ENCODE results near the gene MGAT4D. TPM values are rescaled to one million over a fixed set of nuclear protein-coding genes. Genes with fewer than 3 reads are reported as not detected.

Gene MGAT4D
- not detected in 2 replicates for total RNA-seq (2021)
- Bru-seq, nascent RNA: percentile 2 among the genes with signal in this experiment
- BruChase-seq, experiment 1, labeled RNA remaining after a 2-hour chase: not detected
- percentile 2 among the genes with signal in this experiment for BruChase-seq, experiment 2, labeled RNA remaining after a 6-hour chase
- long read RNA-seq: 0 reads

DNA sequence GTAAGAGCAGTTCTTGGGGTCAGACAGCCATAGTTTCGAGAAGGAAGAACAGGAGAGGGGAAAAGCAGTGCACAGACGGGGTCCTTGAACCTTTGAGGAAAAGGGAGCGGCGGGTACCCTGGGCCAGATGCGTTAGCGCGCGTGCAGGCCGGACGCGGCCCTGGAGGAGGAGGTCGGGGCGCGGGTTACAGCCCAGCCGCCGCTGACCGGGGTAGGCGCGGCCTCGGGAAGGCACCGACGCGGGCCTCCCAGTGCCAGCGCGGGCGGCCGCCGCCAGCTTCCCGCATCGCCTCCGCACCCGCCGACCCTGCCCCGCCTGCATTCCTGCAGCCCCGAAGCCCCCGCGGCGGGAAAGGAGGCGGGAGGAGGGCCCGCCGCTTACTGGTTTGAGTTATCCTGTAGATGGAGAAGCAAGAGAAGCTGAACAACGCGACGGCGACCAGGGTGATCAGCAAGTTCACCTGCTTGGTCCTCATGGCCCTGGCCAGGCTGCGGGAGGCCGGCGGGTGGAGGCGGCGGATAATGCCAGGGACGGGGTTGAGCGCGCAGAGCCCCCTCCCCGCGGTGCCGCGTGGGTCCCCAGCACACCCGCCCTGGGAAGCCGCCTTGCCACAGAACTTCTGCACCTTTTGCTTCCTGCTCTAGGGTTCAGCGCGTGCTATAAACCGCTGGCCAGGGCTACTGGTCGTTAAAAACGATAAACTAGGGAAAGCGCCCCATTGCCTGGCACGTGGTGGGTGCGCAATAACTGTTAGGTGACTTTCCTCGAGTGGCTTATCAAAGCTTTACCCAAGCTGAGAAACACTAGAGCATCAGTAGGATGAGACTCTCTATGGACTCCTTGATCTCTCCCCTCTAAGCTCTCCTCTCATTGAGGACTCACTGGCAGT lies at the start of gene MGAT4D:
MGAT4D (minus strand) TSS at position 547 of the 890 bp plus-strand sequence; CDS start at position 476, 71 bp downstream.
- Histone ChIP-seq H2AFZ (no peak within 1 kb of the TSS), H3K9me3 (ENCODE audit: insufficient read depth, low read depth) (no peaks in the 10 kb centered on the region), H3K4me3 (no peak within 1 kb of the TSS), H3K27ac (no peak within 1 kb of the TSS), H3K27me3 (ENCODE audit: insufficient read depth, low read depth) (no peaks in the 10 kb centered on the region), H3K4me1 (replicated peaks; ENCODE audit: insufficient read depth) (no peaks in the 10 kb centered on the region), H4K20me1 (ENCODE audit: insufficient read depth) (no peaks in the 10 kb centered on the region), H3K4me2 (no peak within 1 kb of the TSS), H3K79me2 (ENCODE audit: low read depth) (no peaks in the 10 kb centered on the region), H3K9me2 (ENCODE audit: insufficient read depth) (no peaks in the 10 kb centered on the region), H3F3A (ENCODE audit: insufficient read depth, low read depth) (no peaks in the 10 kb centered on the region), H3K36me3 (ENCODE audit: low read depth) (no peaks in the 10 kb centered on the region)
- POLR2A ChIA-PET (ENCODE audit: unreplicated experiment): no interaction called here
- DNase-seq: no peak
- no peak for TF ChIP-seq EZH2 (IDR thresholded peaks at IDR 0.05; ENCODE audit: low read depth)
- TF ChIP-seq, protein P1, sequence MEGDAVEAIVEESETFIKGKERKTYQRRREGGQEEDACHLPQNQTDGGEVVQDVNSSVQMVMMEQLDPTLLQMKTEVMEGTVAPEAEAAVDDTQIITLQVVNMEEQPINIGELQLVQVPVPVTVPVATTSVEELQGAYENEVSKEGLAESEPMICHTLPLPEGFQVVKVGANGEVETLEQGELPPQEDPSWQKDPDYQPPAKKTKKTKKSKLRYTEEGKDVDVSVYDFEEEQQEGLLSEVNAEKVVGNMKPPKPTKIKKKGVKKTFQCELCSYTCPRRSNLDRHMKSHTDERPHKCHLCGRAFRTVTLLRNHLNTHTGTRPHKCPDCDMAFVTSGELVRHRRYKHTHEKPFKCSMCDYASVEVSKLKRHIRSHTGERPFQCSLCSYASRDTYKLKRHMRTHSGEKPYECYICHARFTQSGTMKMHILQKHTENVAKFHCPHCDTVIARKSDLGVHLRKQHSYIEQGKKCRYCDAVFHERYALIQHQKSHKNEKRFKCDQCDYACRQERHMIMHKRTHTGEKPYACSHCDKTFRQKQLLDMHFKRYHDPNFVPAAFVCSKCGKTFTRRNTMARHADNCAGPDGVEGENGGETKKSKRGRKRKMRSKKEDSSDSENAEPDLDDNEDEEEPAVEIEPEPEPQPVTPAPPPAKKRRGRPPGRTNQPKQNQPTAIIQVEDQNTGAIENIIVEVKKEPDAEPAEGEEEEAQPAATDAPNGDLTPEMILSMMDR (conservative IDR thresholded peaks at IDR 0.05): no peak
- CTCF ChIA-PET: no interaction called here
- intact Hi-C loops (cut with micrococcal nuclease; ENCODE audit: unreplicated experiment): no loop called here
- no TSS peak for BruUV-seq (replicated peaks)

- Histone ChIP-seq H3K27me3 (ENCODE audit: insufficient read depth, low read depth) (no peaks in the 10 kb centered on the region), H3K4me2 (no peak overlapping the region), H3K9me2 (ENCODE audit: insufficient read depth) (no peaks in the 10 kb centered on the region), H3F3A (ENCODE audit: insufficient read depth, low read depth) (no peaks in the 10 kb centered on the region), H3K4me3 (no peak overlapping the region), H3K4me1 (replicated peaks; ENCODE audit: insufficient read depth) (no peaks in the 10 kb centered on the region), H2AFZ (no peak overlapping the region), H3K79me2 (ENCODE audit: low read depth) (no peaks in the 10 kb centered on the region), H4K20me1 (ENCODE audit: insufficient read depth) (no peaks in the 10 kb centered on the region), H3K36me3 (ENCODE audit: low read depth) (0 out of 2 replicates have a peak, but pooled peaks cover 3% of the 10 kb centered on the region), H3K9me3 (ENCODE audit: insufficient read depth, low read depth) (no peaks in the 10 kb centered on the region), H3K27ac (no peak overlapping the region)
- intact Hi-C loops (cut with micrococcal nuclease; ENCODE audit: unreplicated experiment): no loop called here
- ChIA-PET CTCF (no interaction called here), POLR2A (ENCODE audit: unreplicated experiment) (no interaction called here)
- TF ChIP-seq, protein P1 (conservative IDR thresholded peaks at IDR 0.05): no peak
- no peak for TF ChIP-seq EZH2 (IDR thresholded peaks at IDR 0.05; ENCODE audit: low read depth)
- BruUV-seq (replicated peaks): no TSS peak
- no peak for DNase-seq
These were observed 35.9 kb upstream of the MGAT4D start for GRCh38 chr4:140533951-140534480.

DNA sequence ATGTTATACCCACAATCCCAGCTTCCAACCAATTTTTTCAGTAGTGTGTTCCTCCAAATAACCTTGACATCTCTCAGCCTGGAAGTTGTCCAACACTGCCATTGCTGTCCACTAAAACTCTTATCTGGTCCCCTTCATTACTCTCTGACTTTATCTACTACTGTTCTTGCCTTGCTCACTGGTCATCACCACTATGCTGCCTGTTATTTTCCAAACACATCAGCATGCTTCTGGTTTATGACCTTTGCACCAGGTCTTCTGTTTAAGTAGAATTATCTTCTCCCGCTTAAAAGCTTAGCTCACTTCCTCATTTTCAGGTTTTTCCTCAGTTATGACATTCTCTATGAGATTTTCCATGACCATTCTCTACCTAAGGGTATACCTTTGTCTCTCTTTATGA lies 31.3 kb upstream of the MGAT4D start:
- Histone ChIP-seq H3K79me2 (ENCODE audit: low read depth) (peaks cover 13% of the 10 kb centered on the region; the same call in 1 of the 2 replicates), H3K4me3 (no peak overlapping the region), H3K27ac (no peak overlapping the region), H3K27me3 (ENCODE audit: insufficient read depth, low read depth) (no peaks in the 10 kb centered on the region), H3K4me1 (replicated peaks; ENCODE audit: insufficient read depth) (peaks cover 9% of the 10 kb centered on the region; the same call in 1 of the 2 replicates), H3K36me3 (ENCODE audit: low read depth) (peaks cover 7% of the 10 kb centered on the region; the same call in 1 of the 2 replicates), H3K9me3 (ENCODE audit: insufficient read depth, low read depth) (no peaks in the 10 kb centered on the region), H3K9me2 (ENCODE audit: insufficient read depth) (no peaks in the 10 kb centered on the region), H4K20me1 (ENCODE audit: insufficient read depth) (no peaks in the 10 kb centered on the region), H2AFZ (no peak overlapping the region), H3K4me2 (no peak overlapping the region), H3F3A (ENCODE audit: insufficient read depth, low read depth) (no peaks in the 10 kb centered on the region)
- ChIA-PET POLR2A (ENCODE audit: unreplicated experiment) (no interaction called here), CTCF (interaction anchor here (0.6 kb wide), 1 partner anchor 872 kb away, joined by 3 read pairs; no protein-coding TSS in a partner anchor)
- intact Hi-C loops (cut with micrococcal nuclease; ENCODE audit: unreplicated experiment): no loop called here
- no peak for DNase-seq
- TF ChIP-seq, protein P1 (conservative IDR thresholded peaks at IDR 0.05): no peak
- TF ChIP-seq EZH2 (IDR thresholded peaks at IDR 0.05; ENCODE audit: low read depth): no peak
- BruUV-seq (replicated peaks): no TSS peak

Measured in PC-9 (cell line).